ENCODE measurements around the gene PPP1R16B.
A peak's percentile ranks its signal among the peaks of the same experiment; 100 is the strongest.
"Not testable (repeated sequence)": the region's sequence is repeated elsewhere in the genome, so short reads cannot be mapped to it uniquely, and the experiment has no call there.

PPP1R16B gene

DNA sequence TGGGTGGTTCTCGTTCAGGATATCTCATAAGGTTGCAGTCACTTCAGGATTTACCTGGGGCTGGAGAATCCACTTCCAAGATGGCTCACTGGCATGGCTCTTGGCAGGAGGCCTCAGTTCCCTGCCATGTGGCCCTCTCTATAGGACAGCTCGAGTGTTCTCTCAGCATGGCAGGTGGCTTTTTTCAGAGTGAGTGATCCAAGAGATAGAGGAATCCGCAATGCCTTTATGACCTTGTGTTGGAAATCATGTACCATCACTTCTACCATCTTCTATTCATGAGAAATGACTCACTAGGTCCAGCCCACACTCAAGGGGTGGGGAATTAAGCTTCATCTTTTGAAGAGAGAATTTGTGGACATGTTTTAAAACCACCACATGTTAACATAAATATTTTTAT, 37.8 kb downstream of the PPP1R16B start:
- FAIRE-seq (no peak), DNase-seq (ENCODE audit: low spot score) (no peak)

DNA sequence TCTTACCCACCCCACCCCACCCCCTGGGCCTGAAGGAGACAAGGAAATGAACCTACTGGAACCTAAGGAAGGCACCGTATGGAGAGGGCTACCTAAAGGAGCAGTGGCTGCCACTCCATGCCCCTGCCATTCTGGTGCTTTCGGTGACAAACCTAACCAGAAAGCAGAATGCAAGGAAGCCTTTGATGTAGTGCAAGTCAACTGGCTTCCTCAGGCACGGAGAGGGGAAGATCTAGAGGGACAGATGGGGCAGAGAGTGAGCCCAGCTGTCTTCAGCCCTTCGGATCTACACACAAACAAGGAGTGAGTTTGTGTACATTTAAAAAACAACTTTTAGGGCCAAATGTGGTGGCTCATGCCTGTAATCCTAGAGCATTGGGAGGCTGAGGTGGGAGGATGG, 39.5 kb downstream of the PPP1R16B start:
- DNase-seq (ENCODE audit: low spot score) (no peak), FAIRE-seq (no peak)

DNA sequence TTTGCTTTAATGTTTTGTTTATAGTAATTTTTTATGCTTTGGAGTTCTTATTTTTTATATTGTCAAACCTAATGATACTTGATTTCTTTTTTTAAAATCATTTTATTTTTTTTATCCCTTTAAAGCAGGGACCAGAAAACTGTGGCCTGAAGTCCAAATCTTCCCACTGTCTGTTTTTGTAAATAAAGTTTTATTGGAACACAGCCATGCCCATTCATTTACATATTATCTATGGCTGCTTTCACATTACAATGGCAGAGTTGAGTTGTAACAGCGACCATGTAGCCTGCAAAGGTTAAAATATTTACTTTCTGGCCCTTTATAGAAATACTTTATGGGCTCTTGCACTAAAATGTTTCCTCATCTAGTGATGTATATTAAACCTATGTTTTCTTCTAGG, 42.3 kb downstream of the PPP1R16B start:
- no peak for DNase-seq (ENCODE audit: low spot score)
- FAIRE-seq: no peak

DNA sequence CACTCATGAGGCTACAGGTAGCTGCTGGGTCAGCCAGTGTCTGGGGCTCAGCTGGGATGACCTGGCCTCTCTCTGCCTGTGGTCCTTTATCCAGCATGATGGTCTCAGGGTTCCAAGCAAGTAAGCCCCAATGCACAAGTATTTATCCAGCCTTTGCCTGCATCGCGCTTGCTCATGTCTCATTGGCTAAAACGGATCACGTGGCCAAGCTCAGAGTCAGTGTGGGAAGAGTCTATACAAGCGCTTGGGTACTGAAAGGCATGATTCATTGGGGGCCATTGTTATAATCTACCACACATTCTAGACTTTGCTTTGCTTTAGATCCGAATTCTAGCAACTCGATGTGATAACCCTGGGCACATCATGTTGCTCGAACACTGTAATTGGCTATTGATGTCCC, 48.3 kb downstream of the PPP1R16B start:
- DNase-seq (ENCODE audit: low spot score): no peak
- FAIRE-seq: no peak

DNA sequence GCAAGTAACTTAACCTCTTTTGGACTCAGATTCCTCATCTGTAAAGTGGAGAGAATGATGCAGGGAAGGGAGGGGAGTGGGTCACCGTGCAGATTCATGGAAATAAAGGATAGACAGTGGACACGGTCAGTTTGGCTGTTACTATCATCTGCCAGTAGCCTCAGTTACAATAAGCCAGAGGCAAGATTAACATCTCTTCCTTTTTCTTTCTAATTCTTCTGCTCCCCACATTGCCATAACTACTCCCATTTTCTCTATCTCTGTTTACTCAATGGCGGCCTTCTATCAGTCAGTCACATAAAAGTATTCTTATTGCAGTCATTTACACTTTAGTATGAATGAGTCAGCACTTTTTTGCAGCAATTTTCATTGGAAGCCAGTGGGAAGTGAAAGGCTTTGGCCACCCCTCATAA, 49.2 kb downstream of the PPP1R16B start:
- DNase-seq (ENCODE audit: low spot score) (no peak), FAIRE-seq (no peak)

DNA sequence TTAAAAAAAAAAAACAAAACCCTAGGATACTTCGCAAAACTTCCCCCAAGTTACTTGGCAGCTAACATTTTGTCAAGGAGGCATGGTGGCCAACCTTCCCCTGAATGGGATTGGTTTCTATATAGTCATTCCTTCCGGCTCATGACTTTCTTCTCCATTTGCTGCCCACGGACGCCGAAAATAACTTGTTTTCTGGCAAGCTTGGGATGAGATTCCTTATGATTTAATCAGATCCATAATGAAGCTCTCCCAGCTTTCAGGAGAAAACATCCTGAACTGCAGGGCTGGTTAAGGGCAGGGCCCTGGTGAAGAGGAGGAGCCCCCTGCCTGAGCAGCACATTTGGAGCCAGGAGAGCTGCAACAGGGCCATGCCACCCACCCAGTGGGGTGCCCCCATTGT, 49.9 kb downstream of the PPP1R16B start:
- no peak for FAIRE-seq

DNA sequence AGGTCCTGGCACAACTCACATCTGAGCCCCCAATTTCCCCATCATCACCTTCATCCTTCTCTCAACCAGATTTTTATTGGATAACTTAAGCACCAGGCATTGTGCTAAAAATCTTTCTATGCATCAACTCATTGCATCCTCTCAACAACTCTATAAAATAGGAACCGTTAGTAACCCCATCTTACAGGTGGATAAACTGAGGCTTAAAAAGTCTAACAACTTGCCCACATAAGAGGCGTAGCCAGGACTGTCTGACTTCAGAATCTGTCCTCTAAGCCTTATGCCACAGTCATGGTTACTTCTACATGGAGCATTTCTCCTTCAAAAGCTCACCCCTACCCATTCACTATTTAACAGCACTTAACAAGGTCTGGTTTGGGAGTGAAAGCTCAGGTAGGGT, 51.1 kb downstream of the PPP1R16B start:
- no peak for FAIRE-seq
- DNase-seq (ENCODE audit: low spot score): no peak

More for the DNA sequence above, 49.9 kb downstream of the PPP1R16B start:
- no peak for DNase-seq (ENCODE audit: low spot score)

DNA sequence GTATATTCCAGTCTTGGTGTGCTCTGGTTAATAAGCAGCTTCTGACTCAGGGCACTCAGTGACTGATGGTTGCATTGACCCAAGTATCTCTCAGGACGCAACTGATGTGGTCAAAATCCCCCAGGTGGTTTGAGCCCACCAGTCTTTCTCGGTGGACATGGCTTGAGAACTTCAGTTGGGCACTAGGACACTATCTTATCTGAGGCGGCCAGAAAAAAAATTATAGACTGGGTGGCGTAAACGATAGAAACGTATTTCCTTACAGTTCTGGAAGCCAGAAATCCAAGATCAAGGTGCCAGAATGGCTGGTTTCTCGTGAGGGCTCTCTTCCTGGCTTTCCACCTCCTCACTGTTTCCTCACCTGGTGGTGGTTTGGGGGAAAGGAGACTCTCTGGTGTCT, 52.2 kb downstream of the PPP1R16B start:
- FAIRE-seq (no peak), DNase-seq (ENCODE audit: low spot score) (no peak)

DNA sequence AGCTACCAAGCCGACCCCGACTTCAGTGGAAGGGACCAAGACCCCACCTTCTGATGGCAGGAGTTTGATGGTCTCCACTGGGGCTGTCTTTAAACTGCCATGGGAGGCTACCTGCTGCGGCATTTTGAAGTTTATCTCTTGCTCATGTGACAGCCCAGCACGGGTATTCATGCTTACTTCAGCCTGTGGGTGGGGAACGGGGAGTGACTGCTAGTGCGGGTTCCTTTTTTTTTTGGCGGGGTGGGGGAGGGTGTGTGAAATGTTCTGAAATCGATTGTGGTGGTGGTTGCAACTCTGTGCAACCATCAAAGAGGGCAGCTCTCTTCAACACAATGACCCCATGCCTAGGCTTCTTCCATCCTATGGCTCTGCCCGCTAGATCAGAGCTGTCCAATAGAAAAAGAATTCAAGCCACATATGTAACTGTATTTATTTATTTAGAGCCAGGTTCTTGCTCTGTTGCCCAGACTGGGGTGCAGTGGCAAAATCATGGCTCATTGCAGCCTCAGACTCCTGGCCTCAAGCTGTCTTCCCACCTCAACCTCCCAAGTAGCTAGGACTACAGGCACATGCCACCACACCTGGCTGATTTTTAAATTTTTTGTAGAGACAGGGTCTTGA, 53.7 kb downstream of the PPP1R16B start:
- DNase-seq (ENCODE audit: low spot score) (no peak), FAIRE-seq (no peak)

DNA sequence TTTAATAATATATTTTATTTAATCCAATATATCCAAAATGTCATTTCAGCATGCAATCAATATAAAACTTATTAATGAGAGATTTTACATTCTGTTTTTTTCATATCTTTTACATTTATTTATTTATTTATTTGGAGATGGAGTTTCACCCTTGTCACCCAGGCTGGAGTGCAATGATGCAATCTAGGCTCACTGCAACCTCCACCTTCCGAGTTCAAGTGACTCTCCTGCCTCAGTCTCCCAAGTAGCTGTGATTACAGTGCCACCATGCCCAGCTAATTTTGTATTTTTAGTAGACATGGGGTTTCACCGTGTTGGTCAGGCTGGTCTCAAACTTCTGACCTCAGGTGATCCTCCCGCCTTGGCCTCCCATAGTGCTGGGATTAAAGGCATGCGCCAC, 54.4 kb downstream of the PPP1R16B start:
- DNase-seq (ENCODE audit: low spot score); FAIRE-seq: not testable (repeated sequence)

DNA sequence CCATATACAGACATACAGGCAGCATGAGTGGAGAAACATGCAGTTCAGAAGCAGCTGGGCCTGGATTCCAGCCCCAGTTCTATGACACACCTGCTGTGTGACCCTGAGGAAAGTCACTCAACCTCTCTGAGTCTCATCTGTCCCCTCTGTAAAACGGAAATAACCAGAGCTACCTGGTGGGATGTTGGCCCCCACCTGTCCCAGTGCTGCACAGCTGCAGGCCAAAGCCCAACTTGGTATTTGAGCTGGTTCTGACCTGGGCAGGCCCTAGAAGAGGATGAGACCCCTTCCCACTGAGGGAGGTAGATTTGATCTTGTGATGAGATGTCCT, 55.5 kb downstream of the PPP1R16B start:
- no peak for DNase-seq (ENCODE audit: low spot score)
- FAIRE-seq: no peak

DNA sequence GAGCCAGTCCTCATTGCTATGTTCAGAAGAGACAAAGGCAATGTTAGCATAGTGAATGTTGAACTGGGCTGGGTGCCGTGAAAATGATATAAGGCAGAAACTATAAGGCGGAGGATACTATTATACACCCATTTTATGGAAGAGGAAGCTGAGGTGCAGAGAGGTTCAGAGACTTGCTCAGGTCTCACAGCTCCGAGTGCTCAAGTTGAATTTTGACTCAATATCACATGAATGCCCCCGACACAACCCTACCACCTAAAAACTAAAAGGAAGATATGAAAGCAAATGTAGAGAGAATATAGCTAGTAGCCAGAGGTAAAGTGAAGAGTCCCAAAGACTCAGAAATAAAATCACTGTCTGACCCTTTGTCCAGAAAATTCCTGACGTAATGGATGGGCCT, 56.7 kb downstream of the PPP1R16B start:
- DNase-seq (ENCODE audit: low spot score) (no peak), FAIRE-seq (no peak)

DNA sequence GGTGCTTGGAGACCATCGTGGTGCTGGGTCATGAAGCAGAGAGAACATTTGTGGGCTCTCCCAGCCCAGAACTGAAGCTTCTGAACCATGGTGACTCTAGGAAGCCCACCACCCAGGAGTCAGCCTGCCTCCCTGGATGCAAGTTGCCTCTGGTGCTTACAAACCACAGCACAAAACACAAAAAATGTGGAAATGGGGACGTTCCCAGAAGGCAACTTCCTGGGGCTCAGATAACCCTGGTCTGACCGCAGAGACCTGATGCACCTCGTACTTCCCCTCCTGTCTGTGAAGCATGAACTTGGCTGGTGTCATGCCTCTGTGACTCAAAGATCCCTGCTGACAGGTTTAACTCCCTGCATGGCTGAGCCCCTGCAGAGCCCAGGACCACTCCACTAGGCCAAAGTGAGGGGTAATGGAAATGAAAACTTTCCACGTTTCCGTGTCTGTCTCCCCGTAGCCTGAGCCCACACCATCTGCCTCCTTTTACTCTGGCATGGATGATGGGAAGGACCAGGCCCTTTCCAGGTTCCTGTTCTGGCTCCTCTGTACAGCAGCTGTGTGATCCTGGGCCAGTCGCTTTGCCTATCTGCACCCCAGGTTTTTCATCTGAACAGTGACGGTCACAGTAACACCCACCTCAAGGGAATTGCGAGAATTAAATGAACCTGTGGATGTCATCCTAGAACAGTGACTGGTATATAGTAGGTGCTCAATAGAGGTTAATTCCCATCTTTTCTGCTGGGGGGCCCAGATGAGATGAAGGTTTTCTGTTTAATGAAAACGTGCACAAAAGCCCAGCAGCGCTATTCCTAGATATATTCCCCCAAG, 57.7 kb downstream of the PPP1R16B start:
- no peak for FAIRE-seq
- no peak for DNase-seq (ENCODE audit: low spot score)

DNA sequence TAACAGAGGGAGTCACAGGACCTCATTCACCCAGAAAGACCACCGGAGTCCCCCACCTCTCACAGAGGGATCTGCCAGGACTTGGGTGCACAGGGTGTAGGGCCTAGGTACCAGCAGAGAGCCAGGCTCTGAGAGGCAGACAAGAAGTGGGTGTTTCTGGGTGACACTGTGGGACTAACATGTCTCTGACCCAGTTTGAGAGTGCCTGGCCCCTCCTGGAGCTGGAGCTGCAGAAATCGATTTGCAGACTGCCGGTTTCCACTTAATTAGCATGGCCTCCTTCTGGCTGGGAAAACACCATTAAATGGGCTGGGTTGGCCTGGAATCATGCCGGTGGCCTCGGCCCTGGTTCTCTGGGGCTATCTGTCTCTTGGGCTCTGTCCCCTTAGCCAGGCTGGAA, 59.2 kb downstream of the PPP1R16B start:
- no peak for FAIRE-seq
- no peak for DNase-seq (ENCODE audit: low spot score)

DNA sequence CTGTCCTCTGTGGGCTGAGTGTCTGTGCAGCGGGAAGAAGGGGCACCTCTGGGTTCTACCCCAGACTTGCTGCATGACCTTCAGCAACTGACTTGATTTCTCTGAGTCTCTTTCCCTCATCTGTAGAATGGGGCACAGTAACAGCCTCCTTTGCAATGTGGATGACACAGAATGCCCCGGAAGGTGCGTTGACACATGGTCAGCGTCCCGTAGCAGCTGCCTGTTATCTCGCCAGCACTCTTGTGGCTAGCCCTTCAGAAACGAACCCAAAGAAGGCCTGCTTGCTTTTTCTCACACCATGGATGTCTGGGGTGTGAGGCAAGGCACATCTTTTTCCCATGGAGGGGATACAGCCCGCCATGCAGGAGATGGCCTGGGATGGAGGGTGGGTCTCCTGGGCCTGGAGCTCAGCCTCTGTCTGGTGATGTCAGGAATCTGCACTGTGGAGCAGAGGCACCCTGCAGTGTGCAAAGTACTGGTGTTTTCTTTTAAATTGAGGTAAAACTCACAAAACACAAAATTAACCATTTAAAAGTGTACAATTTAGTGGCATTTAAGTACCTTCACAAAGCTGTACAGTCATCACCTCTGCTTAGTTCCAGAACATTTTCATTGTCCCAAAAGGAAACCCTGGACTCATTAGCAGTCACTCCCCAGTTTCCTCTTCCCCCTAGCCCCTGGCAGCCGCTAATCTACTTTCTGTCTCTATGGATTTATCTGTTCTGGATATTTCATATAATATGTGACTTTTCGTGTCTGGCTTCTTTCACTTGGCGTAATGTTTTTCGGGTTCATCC, 61.0 kb downstream of the PPP1R16B start:
- FAIRE-seq (no peak), DNase-seq (ENCODE audit: low spot score) (no peak)

DNA sequence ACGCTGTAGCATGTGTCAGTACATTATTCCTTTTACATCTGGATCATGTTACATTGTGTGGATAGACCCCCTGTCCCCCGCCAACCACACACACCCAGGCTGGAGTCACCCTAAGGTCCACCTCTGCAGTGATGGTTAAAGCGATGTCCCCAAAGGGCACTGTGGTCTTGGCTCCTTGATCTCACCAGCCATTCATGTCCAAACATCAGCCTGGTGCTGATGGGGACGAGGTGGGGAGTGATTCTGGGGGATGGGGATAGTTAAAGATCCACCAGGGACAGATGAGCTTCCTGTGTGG, 61.5 kb downstream of the PPP1R16B start:
- no peak for FAIRE-seq
- no peak for DNase-seq (ENCODE audit: low spot score)

DNA sequence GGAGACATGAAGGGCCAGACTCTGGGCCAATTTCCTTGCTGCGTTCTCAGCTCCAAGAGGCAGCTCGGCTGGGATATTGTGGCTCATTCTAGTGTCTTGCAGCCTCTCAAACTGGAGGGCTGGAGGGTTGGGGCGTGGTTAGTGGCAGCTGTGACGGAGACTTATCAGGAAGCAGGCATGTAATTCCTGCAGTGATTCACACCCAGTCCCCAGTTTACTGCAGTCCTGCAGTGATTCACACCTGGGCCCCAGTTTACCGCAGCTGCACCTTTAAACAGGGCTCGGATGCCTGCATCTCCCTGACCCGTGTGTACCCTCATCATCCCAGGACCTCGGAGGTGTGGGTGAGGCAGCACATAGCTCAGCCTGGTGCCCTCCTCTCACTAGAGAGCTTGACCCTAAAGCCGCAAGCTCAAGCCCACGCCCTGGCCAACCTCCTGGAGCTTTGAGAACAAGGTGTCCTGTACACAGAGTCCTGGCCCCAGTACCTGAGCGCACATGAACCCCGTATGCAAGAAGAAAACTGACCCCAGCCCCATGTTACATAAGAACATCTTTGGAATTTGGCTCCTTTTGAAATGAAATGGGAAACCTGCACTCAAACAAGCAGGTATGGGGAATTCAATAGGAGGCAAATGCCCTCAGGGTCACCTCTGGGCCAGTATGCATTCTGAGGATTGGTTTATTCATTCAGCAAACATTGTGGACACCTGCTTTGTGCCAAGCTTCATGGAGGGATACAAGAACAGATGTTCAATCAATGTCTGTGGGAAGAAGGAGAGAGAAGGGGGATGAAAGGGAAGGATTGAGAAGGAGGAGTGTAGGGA, 65.4 kb downstream of the PPP1R16B start:
- DNase-seq (ENCODE audit: low spot score): peak; percentile 66
- FAIRE-seq: no peak

DNA sequence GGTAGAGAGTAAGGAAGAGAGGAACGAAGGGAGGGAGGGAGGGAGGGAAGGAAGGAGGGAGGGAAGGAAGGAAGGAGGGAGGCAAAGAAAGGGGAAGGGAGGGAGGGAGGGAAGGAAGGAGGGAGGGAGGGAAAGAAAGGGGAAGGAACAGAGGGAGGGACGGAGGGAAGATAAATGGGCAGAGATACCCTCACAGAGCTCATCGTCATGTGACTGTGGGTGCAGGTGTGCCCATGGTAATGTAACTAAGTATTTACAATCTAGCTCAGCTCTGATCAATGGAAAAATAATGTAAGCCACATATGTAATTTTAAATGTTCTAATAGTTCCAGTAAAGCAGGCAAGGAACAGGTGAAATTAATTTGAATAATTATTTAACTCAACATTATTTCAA, 66.1 kb downstream of the PPP1R16B start:
- DNase-seq (ENCODE audit: low spot score): no peak
- no peak for FAIRE-seq

DNA sequence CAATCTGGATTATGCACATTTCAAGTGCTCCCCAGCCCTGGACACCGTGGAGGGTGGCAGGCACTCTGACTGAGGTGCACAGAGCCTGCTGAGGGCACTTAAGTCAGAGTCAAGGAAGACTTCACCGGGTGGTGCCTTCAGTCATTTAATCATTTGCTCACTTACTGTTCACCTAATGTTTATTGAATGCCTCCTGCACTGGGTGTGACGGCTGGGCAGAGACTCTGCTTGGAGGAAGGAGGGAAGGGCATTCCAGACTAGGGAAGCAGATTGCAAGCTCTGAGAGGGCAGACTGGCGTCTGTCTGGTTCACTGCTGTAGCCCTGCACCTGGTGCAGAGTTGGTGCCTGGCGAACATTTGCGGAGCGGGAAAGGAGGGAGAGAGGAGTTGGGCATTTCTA, 66.5 kb downstream of the PPP1R16B start:
- FAIRE-seq: no peak
- no peak for DNase-seq (ENCODE audit: low spot score)

DNA sequence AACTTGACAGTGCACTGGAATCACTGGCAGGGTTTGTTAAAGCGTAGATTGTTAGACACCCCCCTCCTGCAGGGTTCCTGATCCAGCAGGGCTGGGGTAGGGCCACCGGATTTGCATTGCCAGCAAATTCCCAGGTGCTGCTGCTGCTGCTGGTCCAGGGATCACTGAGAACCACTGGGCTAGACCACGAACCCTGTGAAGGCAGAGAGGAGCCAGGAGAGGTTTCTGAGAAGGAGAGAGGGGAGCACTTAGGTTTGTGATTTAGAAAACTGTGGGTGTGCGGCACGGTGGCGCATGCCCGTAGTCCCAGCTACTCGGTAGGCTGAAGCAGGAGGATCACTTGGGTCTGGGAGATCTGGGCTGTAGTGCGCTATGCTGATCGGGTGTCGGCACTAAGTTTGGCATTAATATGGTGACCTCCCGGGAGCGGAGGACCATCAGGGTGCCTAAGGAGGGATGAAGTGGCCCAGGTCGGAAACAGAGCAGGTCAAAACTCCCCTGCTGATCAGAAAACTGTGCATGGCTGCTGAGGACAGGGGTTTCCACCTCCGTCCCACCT, 67.1 kb downstream of the PPP1R16B start:
- DNase-seq (ENCODE audit: low spot score): no peak
- no peak for FAIRE-seq

DNA sequence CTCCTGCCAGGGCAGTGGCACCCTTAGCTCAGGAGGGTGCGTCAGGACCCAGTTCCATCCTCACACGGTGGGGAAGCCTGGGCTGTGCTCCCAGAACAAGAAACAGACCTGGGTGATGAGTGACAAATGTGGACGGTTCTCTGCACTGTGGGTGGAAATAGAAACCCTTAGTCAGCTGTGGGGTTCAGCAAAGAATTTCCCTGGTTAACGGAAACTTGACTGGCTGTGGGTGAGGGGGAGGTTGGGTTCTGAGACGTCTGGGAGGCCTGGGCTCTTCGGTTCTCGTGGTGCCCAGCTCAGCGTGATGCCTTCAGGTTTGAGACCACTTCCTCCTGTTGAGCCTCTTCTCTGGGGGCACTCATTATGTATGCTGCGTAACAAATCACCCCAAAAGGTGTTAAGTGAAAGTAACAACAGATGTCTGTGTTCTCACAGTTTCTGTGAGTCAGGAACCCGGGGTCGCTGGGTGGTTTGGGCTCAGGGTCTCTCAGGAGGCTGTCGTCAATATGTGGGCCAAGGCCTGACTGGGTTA, 67.6 kb downstream of the PPP1R16B start:
- FAIRE-seq: no peak

More for the DNA sequence above, 67.6 kb downstream of the PPP1R16B start:
- no peak for DNase-seq (ENCODE audit: low spot score)

Measured in urothelium cell line (cell line).